Hematopoietic multipotent progenitor cell treated with erythropoietin and hydrocortisone succinate and interleukin-3 and kit ligand, for 8 days (in vitro differentiated cells): ENCODE measurements around the gene HELZ2.
"Not testable (repeated sequence)": the region's sequence is repeated elsewhere in the genome, so short reads cannot be mapped to it uniquely, and the experiment has no call there.

Experiments
- DNase-seq: peaks from one replicate; pipeline ENCODE4 v3.0.0-alpha.2; 2015

The HELZ2 gene

DNA sequence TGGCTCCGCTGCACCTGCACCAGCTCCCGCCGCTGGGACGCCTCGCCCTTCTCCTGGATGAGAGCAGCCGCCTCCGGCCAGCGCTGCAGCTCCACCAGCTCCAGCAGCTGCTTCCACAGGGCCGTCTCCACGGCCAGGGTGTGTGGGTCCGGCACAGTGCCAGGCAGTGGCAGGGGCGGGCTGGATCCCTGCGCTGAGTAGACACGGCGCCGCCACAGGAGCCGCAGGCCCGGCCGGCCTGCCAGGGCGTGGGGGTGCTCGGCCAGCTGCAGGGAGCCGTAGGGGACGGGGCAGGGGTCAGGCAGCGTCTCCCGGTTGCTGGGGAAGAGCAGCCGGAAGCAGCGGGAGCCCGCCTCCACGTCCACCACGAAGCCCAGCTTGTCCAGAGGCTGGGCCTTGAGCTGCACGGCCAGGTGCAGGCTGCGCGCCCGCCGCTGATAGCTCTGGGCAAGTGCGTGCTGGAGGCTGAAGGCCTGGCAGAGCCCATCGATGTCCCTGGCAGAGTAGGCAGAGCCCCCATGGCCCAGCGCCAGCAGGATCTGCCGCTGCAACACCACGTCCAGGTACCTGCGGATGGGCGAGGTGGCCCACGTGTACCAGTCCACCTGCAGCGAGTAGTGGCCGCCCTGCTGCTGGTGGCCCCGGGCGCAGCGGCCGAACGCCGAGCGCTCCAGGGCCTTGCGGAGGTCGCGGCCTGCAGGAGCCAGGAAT, 10.7 kb downstream of the HELZ2 start:
- no peak for DNase-seq

- DNase-seq: no peak
Observed at GRCh38 chr20:63562461-63563224, 11.4 kb downstream of the HELZ2 start.

DNA sequence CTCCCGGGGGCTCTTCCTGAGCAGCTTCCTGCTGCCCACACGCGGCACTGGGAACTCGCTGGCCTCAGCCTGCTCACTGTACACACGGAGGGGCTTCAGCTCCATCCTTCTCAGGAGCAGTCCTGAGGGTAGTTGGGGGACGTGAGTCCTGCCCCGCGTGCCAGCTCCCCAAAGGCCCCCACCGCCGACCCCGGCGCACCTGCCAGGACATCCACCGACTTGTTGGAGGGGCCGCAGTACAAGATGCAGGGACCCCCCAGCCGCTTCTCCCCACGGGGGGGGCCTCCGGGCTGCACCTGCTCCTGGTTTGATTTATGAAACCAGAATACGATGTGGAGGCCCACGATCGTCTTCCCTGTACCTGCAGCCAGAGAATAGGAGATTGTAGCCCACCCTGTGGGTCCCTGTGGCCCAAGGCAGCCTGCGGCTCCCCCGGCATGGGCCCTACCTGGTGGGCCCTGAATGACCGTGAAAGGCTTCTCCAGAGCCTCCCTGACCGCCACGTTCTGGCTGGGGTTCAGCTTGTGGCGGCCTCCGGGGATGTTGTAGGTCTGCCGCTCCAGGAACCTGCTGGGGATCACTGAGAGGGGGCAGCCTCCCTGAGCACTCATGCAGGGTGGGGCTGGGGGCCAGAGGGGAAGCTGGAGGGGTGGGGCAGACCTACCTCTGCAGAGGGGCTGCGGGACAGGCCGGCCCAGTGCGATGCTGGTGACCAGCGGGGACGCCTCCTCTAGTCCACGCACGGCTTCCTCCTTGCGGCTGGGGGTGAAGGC, 12.2 kb downstream of the HELZ2 start:
- DNase-seq: no peak

DNA sequence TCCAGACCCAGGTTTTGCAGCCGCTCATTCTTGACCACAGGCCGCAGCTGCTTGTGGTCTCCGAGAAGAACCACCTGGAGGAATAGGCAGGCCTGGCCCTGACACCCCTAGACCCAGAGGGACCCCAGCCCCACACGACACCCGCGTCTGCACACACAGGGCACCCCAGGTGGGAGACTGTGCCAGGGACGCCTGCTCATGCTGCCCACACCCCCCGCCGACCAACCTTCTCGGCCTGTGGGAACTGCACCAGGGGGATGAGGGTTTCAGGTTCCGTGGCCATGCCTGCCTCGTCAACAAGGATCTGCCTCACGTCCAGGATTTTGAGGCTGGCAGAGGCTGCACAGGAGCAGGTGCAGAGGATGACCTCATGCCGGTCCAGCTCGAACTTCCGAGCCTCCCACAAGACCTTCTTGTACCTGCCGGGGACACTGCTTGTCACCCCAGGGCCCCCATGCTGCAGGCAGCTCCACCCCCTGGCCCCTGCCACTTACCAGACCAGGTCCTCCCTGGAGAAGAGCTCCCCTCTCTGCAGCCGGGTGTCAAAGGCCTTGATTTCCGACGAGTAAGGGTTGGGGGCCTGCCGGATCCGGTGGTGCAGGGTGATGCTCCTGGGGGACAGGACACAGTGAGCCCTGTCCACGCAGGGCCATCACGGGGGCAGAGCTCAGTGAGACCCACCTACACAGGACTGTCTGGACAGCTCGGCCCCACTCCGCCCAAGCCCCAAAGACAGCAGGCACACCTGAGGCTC, 13.0 kb downstream of the HELZ2 start:
- no peak for DNase-seq

GRCh38 chr20:63560333-63560805, 13.7 kb downstream of the HELZ2 start:
- no peak for DNase-seq

GRCh38 chr20:63559485-63560332, 14.3 kb downstream of the HELZ2 start:
- DNase-seq: not testable (repeated sequence)

DNA sequence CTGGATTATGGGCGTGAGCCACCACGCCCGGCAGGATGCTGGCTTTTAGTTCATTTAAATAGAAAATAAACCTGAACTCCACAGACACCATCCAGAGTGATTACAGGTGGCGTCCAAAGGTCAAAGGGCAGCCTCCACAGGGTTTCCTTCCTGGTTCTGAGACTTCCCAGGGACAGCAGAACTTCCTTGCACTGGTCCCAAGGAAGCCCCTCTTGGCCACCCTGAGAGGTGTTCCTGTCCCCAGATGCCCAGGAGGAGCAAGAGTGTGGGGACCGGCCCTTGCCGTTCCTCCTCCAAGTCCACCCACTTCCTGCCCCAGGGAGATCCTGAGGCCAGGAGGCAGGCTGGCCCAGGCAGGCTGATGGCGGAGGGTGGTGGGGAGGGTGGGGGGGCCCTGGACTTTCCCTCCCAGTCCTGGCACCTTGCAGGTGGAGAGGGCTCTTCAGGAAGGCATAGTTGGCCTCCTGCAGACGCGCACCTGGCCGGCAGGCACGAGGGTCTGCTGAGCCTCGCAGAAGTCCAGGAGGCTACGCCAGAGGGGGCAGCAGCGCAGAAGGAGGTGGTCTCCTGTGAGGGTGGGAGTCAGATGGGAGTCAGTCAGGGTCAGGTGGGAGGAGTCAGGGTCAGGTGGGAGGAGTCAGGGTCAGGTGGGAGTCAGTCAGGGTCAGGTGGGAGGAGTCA, 15.1 kb downstream of the HELZ2 start:
- no peak for DNase-seq

- no peak for DNase-seq
Observed at GRCh38 chr20:63557481-63557891, 16.6 kb downstream of the HELZ2 start.

DNA sequence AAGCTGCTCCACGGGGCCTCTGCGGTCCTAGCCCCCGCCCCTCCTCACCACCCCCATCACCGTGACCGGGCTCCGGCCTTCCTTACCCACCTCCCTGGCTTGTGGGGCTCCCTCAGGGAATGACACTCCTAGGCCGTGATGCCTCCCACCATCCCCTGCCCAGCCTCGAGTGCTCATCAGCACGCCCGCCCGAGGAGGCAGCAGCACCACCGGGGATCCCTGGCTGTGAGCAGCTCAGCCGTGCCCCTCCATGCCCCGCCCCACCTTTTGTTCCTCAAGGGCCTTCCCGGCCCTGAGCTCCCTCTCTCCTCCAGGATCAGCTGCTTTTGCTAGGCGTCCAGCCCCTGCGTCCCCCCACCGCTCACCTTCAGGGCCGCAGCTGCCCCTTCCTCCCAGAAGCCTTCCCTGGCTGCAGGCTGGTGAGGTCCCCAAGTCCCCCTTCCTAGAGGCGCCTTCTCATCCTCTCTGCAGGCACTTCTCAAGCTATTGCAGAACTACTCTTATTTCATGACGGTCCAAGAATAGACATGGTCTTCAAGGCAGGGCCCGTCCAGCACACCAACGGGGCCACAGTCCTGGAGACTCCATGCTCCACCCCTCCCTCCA, 17.1 kb downstream of the HELZ2 start:
- DNase-seq: no peak

GRCh38 chr20:63555661-63556381, 18.2 kb downstream of the HELZ2 start:
- no peak for DNase-seq

DNA sequence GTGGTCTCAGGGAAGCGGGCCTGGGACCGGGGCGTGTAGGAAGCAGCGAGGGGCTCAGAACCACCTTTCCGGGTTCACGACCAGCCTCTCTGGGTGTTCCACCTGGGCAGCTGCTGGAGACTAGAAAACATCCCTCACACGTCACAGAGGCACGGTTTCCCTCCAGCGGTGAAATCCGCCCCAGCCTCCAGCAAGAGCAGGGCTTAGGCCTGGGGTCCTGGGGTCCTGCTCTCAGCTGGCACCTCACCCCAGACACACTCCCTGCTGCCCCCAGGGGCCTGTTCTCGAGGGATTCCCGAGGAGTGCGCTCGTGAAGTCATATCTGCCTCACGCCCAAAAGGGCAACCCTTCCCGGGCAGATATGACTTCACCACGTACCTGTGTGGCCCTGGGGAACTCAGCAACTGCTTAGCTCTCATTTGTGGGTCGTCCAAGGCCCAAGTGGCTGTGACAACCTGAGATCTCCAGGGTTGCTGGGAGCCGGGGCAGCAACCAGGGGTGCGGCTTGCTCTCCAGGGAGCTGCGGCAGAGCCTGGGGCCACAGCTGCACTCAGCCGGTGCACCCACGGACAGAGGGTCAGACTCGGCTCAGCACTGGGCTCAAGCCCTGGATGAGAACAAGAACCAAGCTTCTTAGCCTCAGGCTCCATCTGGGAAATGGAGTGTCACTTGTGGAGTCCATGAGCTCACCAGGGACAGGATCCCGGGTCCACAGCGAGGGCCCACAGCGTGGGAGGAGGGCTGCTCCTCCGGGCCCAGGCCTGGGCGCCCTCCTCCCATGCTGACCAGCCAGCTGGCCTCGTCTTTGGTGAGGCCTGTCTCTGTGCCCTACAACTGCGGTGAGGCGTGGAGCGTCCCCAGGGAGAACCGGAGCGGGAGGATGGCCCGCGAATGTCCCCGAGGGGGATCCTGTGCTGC, 19.4 kb downstream of the HELZ2 start:
- no peak for DNase-seq

DNA sequence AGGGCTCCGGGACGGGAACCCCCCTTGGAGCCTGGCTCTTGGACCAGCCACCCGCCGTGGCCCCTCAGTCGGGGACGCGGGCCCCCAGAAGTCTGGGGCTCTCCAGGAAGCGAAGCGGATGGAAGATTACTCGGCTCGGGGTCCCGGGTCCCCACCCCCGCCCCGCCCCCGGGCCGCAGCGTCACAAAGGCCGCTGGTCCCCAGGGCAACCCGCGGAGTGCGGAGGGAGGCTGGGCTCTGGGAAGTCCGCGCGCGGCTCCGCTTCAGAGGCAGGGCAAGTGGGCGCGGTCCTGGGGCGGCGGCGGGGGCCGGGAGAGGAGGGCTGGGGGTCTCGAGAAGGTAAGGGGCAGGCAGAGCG, 20.1 kb downstream of the HELZ2 start, which contains the start of gene FNDC11:
FNDC11 (plus strand) TSS at position 227 of the 358 bp plus-strand sequence. CDS start 1,505 bp downstream, outside the sequence.
- peak; percentile 15 for DNase-seq

- peak; percentile 75 for DNase-seq
Observed at GRCh38 chr20:63553251-63553932, 20.6 kb downstream of the HELZ2 start.

GRCh38 chr20:63552481-63553249, 21.4 kb downstream of the HELZ2 start:
- peak; percentile 78 for DNase-seq

DNA sequence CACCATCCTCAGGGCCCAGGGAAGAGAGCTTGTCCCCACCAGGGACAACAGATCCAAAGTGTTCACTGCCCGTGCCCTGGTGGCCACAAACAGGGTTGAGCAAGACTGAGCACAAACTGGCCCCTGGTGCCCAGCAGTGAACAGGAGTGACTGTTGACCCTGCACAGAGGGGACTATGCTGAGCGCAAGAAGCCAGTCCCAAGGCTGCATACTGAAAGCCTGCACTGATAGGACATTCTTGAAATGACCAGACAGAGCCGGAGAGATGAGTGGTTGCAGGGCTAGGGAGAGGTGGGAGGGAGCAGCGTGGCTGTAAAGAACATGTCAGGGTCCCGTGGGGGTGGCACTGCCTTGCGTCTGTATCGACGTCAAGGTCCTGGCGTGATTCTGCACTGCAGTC, 23.0 kb downstream of the HELZ2 start:
- DNase-seq: no peak

- no peak for DNase-seq
Observed at GRCh38 chr20:63549679-63550282, 24.3 kb downstream of the HELZ2 start.

DNA sequence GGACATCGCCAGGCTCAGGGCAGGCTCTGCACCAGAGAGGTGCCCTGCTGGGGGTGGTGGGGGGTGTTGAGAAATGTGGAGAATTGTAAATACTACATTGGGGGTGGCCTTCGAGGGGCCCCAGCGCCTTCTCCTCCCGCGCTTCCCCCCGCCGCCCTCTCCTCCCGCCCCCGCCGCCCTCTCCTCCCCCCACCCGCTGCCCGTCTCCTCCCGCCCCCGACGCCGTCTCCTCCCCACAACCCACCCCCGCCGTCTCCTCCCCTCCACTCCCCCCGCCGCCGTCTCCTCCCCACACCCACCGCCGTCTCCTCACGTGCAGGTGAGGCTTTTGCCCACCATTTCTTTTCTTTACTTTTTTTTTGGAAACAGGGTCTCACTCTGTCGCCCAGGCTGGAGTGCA, 25.0 kb downstream of the HELZ2 start:
- DNase-seq: no peak
